CD4-positive, alpha-beta memory T cell (primary cell): ENCODE measurements around the gene EDC3. TPM values are rescaled to one million over a fixed set of nuclear protein-coding genes. Genes with fewer than 3 reads are reported as not detected.
"Not testable (repeated sequence)": the region's sequence is repeated elsewhere in the genome, so short reads cannot be mapped to it uniquely, and the experiment has no call there.

Source experiments
- CTCF ChIA-PET: fragments of 350-600 bp; sonication (Branson Sonifier 250); formaldehyde crosslinking; loops from one replicate; lab custom pipeline; 2021; ENCODE audit warnings: inconsistent platforms; ENCODE audit not compliant: partially characterized antibody; lab: Charles Lee
- POLR2A ChIA-PET: fragments of 350-600 bp; sonication (Branson Sonifier 250); formaldehyde crosslinking; loops from one replicate; lab custom pipeline; 2021; ENCODE audit not compliant: partially characterized antibody; lab: Charles Lee
- DNase-seq, 5 donors: peaks; one replicate each; pipeline versions ENCODE4 v3.0.0 to v3.0.0-alpha.2; 2020 to 2022; ENCODE audit warnings: mixed read lengths in 1 of 5
- H3K27ac ChIP-seq: one replicate; pipeline ENCODE4 v1.7.0; 2013; ENCODE audit warnings: low read depth, low read length
- H3K27me3 ChIP-seq: 2 replicates; pipeline ENCODE4 v1.7.0; 2013; ENCODE audit warnings: mild to moderate bottlenecking, low read length, moderate library complexity; ENCODE audit not compliant: insufficient read depth
- H3K36me3 ChIP-seq: 2 replicates; pipeline ENCODE4 v1.7.0; 2013; ENCODE audit warnings: mild to moderate bottlenecking, low read length, moderate library complexity; ENCODE audit not compliant: insufficient read depth
- H3K4me1 ChIP-seq: 2 replicates; pipeline ENCODE4 v1.7.0; 2013; ENCODE audit warnings: mild to moderate bottlenecking, low read length, moderate library complexity; ENCODE audit not compliant: insufficient read depth
- H3K4me3 ChIP-seq, 2 donors: one replicate each; pipeline ENCODE4 v1.7.0; 2013; ENCODE audit warnings: low read length in 2 of 2, mild to moderate bottlenecking in 1 of 2
- H3K9me3 ChIP-seq, 2 donors: one replicate each; pipeline ENCODE4 v1.7.0; 2013; ENCODE audit warnings: low read length in 2 of 2, control low read depth in 1 of 2; ENCODE audit not compliant: control insufficient read depth in 1 of 2
- H3K27ac Mint-ChIP-seq, 7 donors: one replicate each; pipeline ENCODE4 v1.8.0; 2020 to 2021; ENCODE audit warnings: mixed read lengths in 7 of 7, mild to moderate bottlenecking in 6 of 7, inconsistent platforms in 3 of 7, moderate library complexity in 3 of 7
- H3K27me3 Mint-ChIP-seq, 2 donors: one replicate each; pipeline ENCODE4 v1.8.0; 2020 to 2021; ENCODE audit warnings: mixed read lengths in 2 of 2
- H3K36me3 Mint-ChIP-seq, 2 donors: one replicate each; pipeline ENCODE4 v1.8.0; 2020 to 2021; ENCODE audit warnings: mixed read lengths in 2 of 2, inconsistent platforms in 1 of 2, mild to moderate bottlenecking in 1 of 2
- H3K4me1 Mint-ChIP-seq, 4 donors: one replicate each; pipeline ENCODE4 v1.8.0; 2020 to 2021; ENCODE audit warnings: mixed read lengths in 4 of 4, mild to moderate bottlenecking in 1 of 4
- H3K4me3 Mint-ChIP-seq, 8 donors: one replicate each; pipeline ENCODE4 v1.8.0; 2020 to 2021; ENCODE audit warnings: mixed read lengths in 8 of 8, mild to moderate bottlenecking in 7 of 8, moderate library complexity in 6 of 8, inconsistent platforms in 3 of 8
- H3K9me3 Mint-ChIP-seq, 8 donors: one replicate each; pipeline ENCODE4 v1.8.0; 2020 to 2021; ENCODE audit warnings: mixed read lengths in 8 of 8, mild to moderate bottlenecking in 5 of 8, inconsistent platforms in 3 of 8, moderate library complexity in 1 of 8
- intact Hi-C: fragments of 100-400 bp; cut with micrococcal nuclease; formaldehyde crosslinking; loops from one replicate; pipeline ENCODE4 v1.15.1; 2023
- polyA plus RNA-seq, 2 donors: library from polyadenylated mRNA; unstranded; fragments of 300-500 nt; fragmentation: Illumina TruSeq; gene quantifications; one replicate each; pipeline ENCODE4 v1.2.3, GENCODE V29; 2021
- total RNA-seq, 2 experiments: library from RNA; stranded (reverse); gene quantifications; one replicate each; pipeline ENCODE4 v1.2.3, GENCODE V29; 2021

Gene EDC3
- total RNA-seq (10 to 100 TPM; 40.6 to 40.7 TPM), polyA plus RNA-seq (10 to 100 TPM; 22.9 to 28.2 TPM)

- intact Hi-C loops: loop anchor here (5.0 kb wide), 1 partner anchor 327 kb away; the partner anchor contains the start of gene PPCDC
- DNase-seq: peak; percentile 83 to 90 (median 84)
- no peaks in the 10 kb centered on the region for H3K9me3 Mint-ChIP-seq
- peaks cover 0 to 12% of the 10 kb centered on the region in 2 donors for H3K36me3 Mint-ChIP-seq
- H3K4me1 Mint-ChIP-seq: peaks cover 30 to 49% (median 39%) of the 10 kb centered on the region in 4 donors
- CTCF ChIA-PET: interaction anchor here (1.0 to 1.1 kb wide), 2 partner anchors 73 to 104 kb away, joined by 3 read pairs; no protein-coding TSS in a partner anchor
- H3K27me3 ChIP-seq: no peaks in the 10 kb centered on the region
- no peaks in the 10 kb centered on the region for H3K27me3 Mint-ChIP-seq
- H3K9me3 ChIP-seq: no peaks in the 10 kb centered on the region
- POLR2A ChIA-PET: interaction anchor here (0.6 to 1.5 kb wide), 6 partner anchors 30 to 945 kb away, joined by 3 to 4 read pairs (median 3); partner anchors contain the start of genes CYP1A1 and RPP25
- H3K27ac ChIP-seq: peak within 1 kb of the TSS; percentile 70
- peak within 1 kb of the TSS; percentile 93 to 100 (median 99) for H3K27ac Mint-ChIP-seq
- H3K4me3 Mint-ChIP-seq: peak within 1 kb of the TSS; percentile 97 to 100 (median 100)
- peaks cover 31% of the 10 kb centered on the region for H3K4me1 ChIP-seq
- H3K4me3 ChIP-seq: peak within 1 kb of the TSS; percentile 80 to 96
- H3K36me3 ChIP-seq: no peaks in the 10 kb centered on the region
These were observed at the start of gene EDC3 for GRCh38 chr15:74695597-74696397. TSS of gene EDC3 (minus strand) at chr15:74696024. CDS start at chr15:74675124, 20,900 bp downstream.

- Histone ChIP-seq H3K36me3 (no peaks in the 10 kb centered on the region), H3K4me1 (no peaks in the 10 kb centered on the region), H3K4me3 (no peak overlapping the region), H3K9me3 (no peaks in the 10 kb centered on the region), H3K27ac (no peak overlapping the region), H3K27me3 (no peaks in the 10 kb centered on the region)
- peaks cover 7 to 9% of the 10 kb centered on the region in 2 donors for H3K27me3 Mint-ChIP-seq
- peaks cover 0 to 4% (median 0%) of the 10 kb centered on the region in 4 donors for H3K4me1 Mint-ChIP-seq
- DNase-seq: no peak
- ChIA-PET POLR2A (no interaction called here), CTCF (interaction anchor here (0.9 kb wide), 1 partner anchor 112 kb away, joined by 3 read pairs; no protein-coding TSS in a partner anchor)
- no peak overlapping the region for H3K4me3 Mint-ChIP-seq
- intact Hi-C loops: no loop called here
- peaks cover 0 to 5% of the 10 kb centered on the region in 2 donors for H3K36me3 Mint-ChIP-seq
- H3K27ac Mint-ChIP-seq: no peak overlapping the region
- peaks cover 0 to 10% (median 7%) of the 10 kb centered on the region in 8 donors for H3K9me3 Mint-ChIP-seq
These were observed 46.6 kb upstream of the EDC3 start for GRCh38 chr15:74742422-74742821.

- H3K9me3 Mint-ChIP-seq, DNase-seq, H3K27ac ChIP-seq, H3K27ac Mint-ChIP-seq, H3K4me1 Mint-ChIP-seq, H3K36me3 ChIP-seq, H3K36me3 Mint-ChIP-seq, H3K4me3 ChIP-seq, H3K9me3 ChIP-seq, POLR2A ChIA-PET, H3K4me1 ChIP-seq, H3K4me3 Mint-ChIP-seq, intact Hi-C loops, CTCF ChIA-PET, H3K27me3 ChIP-seq: not testable (repeated sequence)
- peaks cover 14 to 27% of the 10 kb centered on the region in 2 donors for H3K27me3 Mint-ChIP-seq
These were observed 42.4 kb upstream of the EDC3 start for GRCh38 chr15:74738239-74738638.

- peaks cover 0 to 5% (median 3%) of the 10 kb centered on the region in 8 donors for H3K9me3 Mint-ChIP-seq
- H3K4me1 ChIP-seq: no peaks in the 10 kb centered on the region
- no peak for DNase-seq
- peaks cover 8 to 35% of the 10 kb centered on the region in 2 donors for H3K27me3 Mint-ChIP-seq
- H3K27ac Mint-ChIP-seq: no peak overlapping the region
- no peaks in the 10 kb centered on the region for H3K9me3 ChIP-seq
- ChIA-PET CTCF (no interaction called here), POLR2A (interaction anchor here (1.0 kb wide), 1 partner anchor 10 kb away, joined by 3 read pairs; no protein-coding TSS in a partner anchor)
- H3K27me3 ChIP-seq: no peaks in the 10 kb centered on the region
- H3K36me3 ChIP-seq: no peaks in the 10 kb centered on the region
- peaks cover 0 to 4% (median 0%) of the 10 kb centered on the region in 4 donors for H3K4me1 Mint-ChIP-seq
- peaks cover 0 to 5% of the 10 kb centered on the region in 2 donors for H3K36me3 Mint-ChIP-seq
- intact Hi-C loops: no loop called here
- H3K4me3 Mint-ChIP-seq: no peak overlapping the region
- no peak overlapping the region for H3K4me3 ChIP-seq
- no peak overlapping the region for H3K27ac ChIP-seq
These were observed 39.5 kb upstream of the EDC3 start for GRCh38 chr15:74735305-74735704.

DNA sequence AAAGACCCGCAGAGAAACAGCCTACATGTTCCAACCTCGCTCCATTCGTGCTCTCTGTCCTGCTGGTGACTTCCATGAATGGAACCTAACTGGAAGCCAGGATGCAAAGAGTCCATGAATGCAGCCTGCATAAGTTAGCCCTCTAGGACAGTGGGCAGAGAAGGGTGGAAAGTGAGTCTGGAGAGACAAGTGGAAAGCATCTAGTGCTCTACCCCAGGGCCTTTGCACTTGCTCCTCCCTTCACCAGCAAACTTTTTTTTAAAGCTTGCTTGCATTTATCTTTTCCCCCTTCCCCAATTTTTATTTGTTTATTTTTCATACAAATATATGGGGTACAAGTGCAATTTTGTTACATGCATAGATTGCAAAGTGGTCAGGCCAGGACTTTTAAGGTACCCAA, 37.4 kb upstream of the EDC3 start:
- H3K27ac ChIP-seq: no peak overlapping the region
- no peak for DNase-seq
- CTCF ChIA-PET: interaction anchor here (0.6 kb wide), 1 partner anchor 122 kb away, joined by 3 read pairs; no protein-coding TSS in a partner anchor
- H3K4me3 Mint-ChIP-seq: no peak overlapping the region
- H3K4me3 ChIP-seq: no peak overlapping the region
- peaks cover 0 to 4% of the 10 kb centered on the region in 2 donors for H3K36me3 Mint-ChIP-seq
- H3K27me3 ChIP-seq: no peaks in the 10 kb centered on the region
- peaks cover 0 to 4% (median 0%) of the 10 kb centered on the region in 4 donors for H3K4me1 Mint-ChIP-seq
- intact Hi-C loops: no loop called here
- no peak overlapping the region for H3K27ac Mint-ChIP-seq
- H3K9me3 ChIP-seq: no peaks in the 10 kb centered on the region
- peaks cover 0 to 5% (median 3%) of the 10 kb centered on the region in 8 donors for H3K9me3 Mint-ChIP-seq
- POLR2A ChIA-PET: no interaction called here
- no peaks in the 10 kb centered on the region for H3K36me3 ChIP-seq
- H3K4me1 ChIP-seq: no peaks in the 10 kb centered on the region
- peaks cover 8 to 38% of the 10 kb centered on the region in 2 donors for H3K27me3 Mint-ChIP-seq

- H3K27me3 Mint-ChIP-seq: peaks cover 8 to 38% of the 10 kb centered on the region in 2 donors
- H3K4me1 Mint-ChIP-seq: no peaks in the 10 kb centered on the region
- no peak overlapping the region for H3K27ac ChIP-seq
- H3K27ac Mint-ChIP-seq: no peak overlapping the region
- no peak overlapping the region for H3K4me3 Mint-ChIP-seq
- H3K27me3 ChIP-seq: no peaks in the 10 kb centered on the region
- no peaks in the 10 kb centered on the region for H3K36me3 ChIP-seq
- peaks cover 0 to 2% (median 0%) of the 10 kb centered on the region in 8 donors for H3K9me3 Mint-ChIP-seq
- DNase-seq: no peak
- H3K9me3 ChIP-seq: no peaks in the 10 kb centered on the region
- CTCF ChIA-PET: no interaction called here
- peaks cover 0 to under 1% of the 10 kb centered on the region in 2 donors for H3K36me3 Mint-ChIP-seq
- H3K4me1 ChIP-seq: no peaks in the 10 kb centered on the region
- POLR2A ChIA-PET: no interaction called here
- no peak overlapping the region for H3K4me3 ChIP-seq
- intact Hi-C loops: no loop called here
These were observed 37.0 kb upstream of the EDC3 start for GRCh38 chr15:74732846-74733245.

DNA sequence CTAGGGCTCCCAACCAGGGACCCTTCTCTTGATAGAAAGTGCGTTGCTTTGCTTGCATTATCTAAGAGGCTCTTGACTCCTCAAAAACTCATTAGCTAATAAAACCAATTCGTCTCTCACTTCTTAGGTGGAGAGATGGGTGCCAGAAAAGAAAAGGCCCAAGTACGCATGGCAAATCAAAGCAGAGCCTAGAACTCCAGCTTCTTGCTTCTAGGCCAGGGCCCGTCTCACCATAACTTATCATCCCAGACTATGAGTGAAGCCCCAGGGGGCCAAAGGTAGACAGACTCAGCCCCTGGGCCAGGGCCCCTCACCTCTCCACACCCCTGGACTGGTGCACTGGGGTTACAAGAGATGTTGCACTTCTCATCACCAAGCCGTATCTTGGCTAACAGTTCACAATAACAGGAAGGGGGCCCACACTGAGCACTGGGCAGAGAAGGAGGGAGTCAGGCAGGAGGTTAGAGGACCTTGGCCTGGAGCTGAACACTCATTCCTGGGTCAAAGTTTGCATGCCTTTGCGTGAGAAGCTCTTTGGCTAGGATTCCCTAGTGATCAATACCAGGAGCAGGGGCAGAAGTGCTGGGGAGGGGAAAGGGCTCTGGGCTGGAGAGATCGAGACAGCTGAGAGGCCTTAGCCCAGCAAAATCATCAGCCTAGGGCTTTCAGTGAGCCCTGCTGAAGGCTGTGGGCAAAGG, 34.9 kb upstream of the EDC3 start:
- Histone ChIP-seq H3K27me3 (no peaks in the 10 kb centered on the region), H3K4me3 (no peak overlapping the region), H3K27ac (no peak overlapping the region), H3K36me3 (no peaks in the 10 kb centered on the region), H3K9me3 (no peaks in the 10 kb centered on the region), H3K4me1 (peaks cover 8% of the 10 kb centered on the region)
- H3K27me3 Mint-ChIP-seq: peaks cover 4 to 34% of the 10 kb centered on the region in 2 donors
- CTCF ChIA-PET: interaction anchor here (0.6 kb wide), 1 partner anchor 384 kb away, joined by 3 read pairs; no protein-coding TSS in a partner anchor
- H3K36me3 Mint-ChIP-seq: no peaks in the 10 kb centered on the region
- H3K9me3 Mint-ChIP-seq: no peaks in the 10 kb centered on the region
- no peak overlapping the region for H3K27ac Mint-ChIP-seq
- intact Hi-C loops: no loop called here
- no peak for DNase-seq
- peaks cover 5 to 8% (median 6%) of the 10 kb centered on the region in 4 donors for H3K4me1 Mint-ChIP-seq
- POLR2A ChIA-PET: no interaction called here
- H3K4me3 Mint-ChIP-seq: no peak overlapping the region
